Transverse colon (tissue), 4 donors: ENCODE measurements around the gene TRIP12. TPM values are rescaled to one million over a fixed set of nuclear protein-coding genes. Genes with fewer than 3 reads are reported as not detected.
"Not testable (repeated sequence)": the region's sequence is repeated elsewhere in the genome, so short reads cannot be mapped to it uniquely, and the experiment has no call there.

Experiments
- DNase-seq: peaks from one replicate; pipeline ENCODE4 v3.0.0-alpha.2; 2019
- H3K27ac ChIP-seq, 4 donors: fragments of 200-600 bp; sonication (generic); 2 replicates each; pipeline ENCODE4 v1.5.1; 2016 to 2018; ENCODE audit warnings: inconsistent platforms in 4 of 4
- H3K27me3 ChIP-seq: fragments of 200-600 bp; sonication (generic); 2 replicates; pipeline ENCODE4 v1.5.1; 2017; ENCODE audit warnings: inconsistent platforms
- H3K36me3 ChIP-seq, 4 donors: fragments of 200-600 bp; sonication (generic); 2 replicates each; pipeline ENCODE4 v1.5.1; 2017 to 2019; ENCODE audit warnings: inconsistent platforms in 4 of 4
- H3K4me1 ChIP-seq, 4 donors: fragments of 200-600 bp; sonication (generic); 2 replicates each; pipeline ENCODE4 v1.5.1; 2017 to 2020; ENCODE audit warnings: inconsistent platforms in 4 of 4
- H3K4me3 ChIP-seq, 4 donors: fragments of 200-600 bp; sonication (generic); 1 replicate in 1 of 4; 2 replicates in 3 of 4; pipeline versions ENCODE4 v1.5.1 to v1.6.1; 2017 to 2019; ENCODE audit warnings: inconsistent platforms in 4 of 4
- H3K9me3 ChIP-seq, 2 donors: fragments of 200-600 bp; sonication (generic); 2 replicates each; pipeline ENCODE4 v1.5.1; 2017 to 2019; ENCODE audit warnings: inconsistent platforms in 2 of 2
- CTCF ChIP-seq, 5 experiments: fragments of 200-600 bp in 3 of 5; fragments of 450-650 bp in 2 of 5; sonication (generic) in 3 of 5; IDR thresholded peaks; 1 replicate in 2 of 5; 2 replicates in 3 of 5; pipeline ENCODE4 v1.5.1; 2016 to 2017; ENCODE audit warnings: antibody characterized with exemption in 5 of 5, inconsistent platforms in 3 of 5, mild to moderate bottlenecking in 2 of 5, moderate library complexity in 1 of 5
- EP300 ChIP-seq: sonication (generic); formaldehyde crosslinking; IDR thresholded peaks from one replicate; pipeline ENCODE4 v1.6.1; 2017; ENCODE audit warnings: antibody characterized with exemption, low read depth
- POLR2A ChIP-seq: fragments of 450-650 bp; IDR thresholded peaks from one replicate; pipeline ENCODE4 v1.6.1; 2016; ENCODE audit warnings: antibody characterized with exemption, mild to moderate bottlenecking, moderate library complexity
- POLR2AphosphoS5 ChIP-seq, 3 donors: sonication (generic); formaldehyde crosslinking; IDR thresholded peaks; one replicate each; pipeline ENCODE4 v1.6.1; 2016; ENCODE audit warnings: antibody characterized with exemption in 3 of 3
- WGBS, 2 donors: methylation state at CpG; one replicate each; pipeline ENCODE4 v1.1.5; 2018; ENCODE audit warnings: low coverage in 1 of 2; 5-methylcytosine and 5-hydroxymethylcytosine counted together
- in situ Hi-C, 4 donors: fragments of 200-750 bp; cut with MboI; loops; one replicate each; pipeline versions ENCODE4 v1.15.0 to v1.15.1; 2017; ENCODE audit warnings: low sequenced_read_pairs in 3 of 4, low pct_ligation_motif_present in 1 of 4, low pct_unique_long_range_greater_than_20kb in 1 of 4
- intact Hi-C: fragments of 100-400 bp; cut with DNase I; formaldehyde crosslinking; loops from one replicate; pipeline ENCODE4 v1.15.1; 2023; ENCODE audit warnings: low total_unique reads
- total RNA-seq, 4 donors: library from RNA; depleted of rRNA; stranded (reverse); fragments of >200 nt; gene quantifications; one replicate each; pipeline ENCODE4 v1.1.0, GENCODE V29; 2016

Gene TRIP12
- total RNA-seq, 4 donors from 2014 or later: 143 to 238 (median 158) TPM

- no peaks in the 10 kb centered on the region for H3K9me3 ChIP-seq
- intact Hi-C loops (no loop called here), in situ Hi-C loops (no loop called here)
- H3K4me3 ChIP-seq: no peak overlapping the region
- WGBS, 2 donors: 96 to 97% methylated on average over 5 of the region's 5 CpGs
- TF ChIP-seq EP300 (no peak), POLR2AphosphoS5 (IDR thresholded peaks at IDR 0.05) (no peak), CTCF (IDR thresholded peaks at IDR 0.05) (no peak), POLR2A (no peak)
- no peak overlapping the region for H3K27ac ChIP-seq
- no peaks in the 10 kb centered on the region for H3K36me3 ChIP-seq
- no peaks in the 10 kb centered on the region for H3K4me1 ChIP-seq
- no peaks in the 10 kb centered on the region for H3K27me3 ChIP-seq
- DNase-seq: no peak
These were observed 9.4 kb upstream of the TRIP12 start for GRCh38 chr2:229931241-229931640.

- no peaks in the 10 kb centered on the region for H3K27me3 ChIP-seq
These were observed 8.8 kb upstream of the TRIP12 start for GRCh38 chr2:229930656-229931055.

GRCh38 chr2:229927817-229928321 lies 6.1 kb upstream of the TRIP12 start:
- 60 to 63% methylated on average over 2 of the region's 2 CpGs for WGBS, 2 donors
- Histone ChIP-seq H3K4me3 (no peak overlapping the region), H3K4me1 (peaks cover 4 to 14% (median 9%) of the 10 kb centered on the region in 4 donors), H3K27ac (no peak overlapping the region), H3K27me3 (no peaks in the 10 kb centered on the region), H3K36me3 (no peaks in the 10 kb centered on the region), H3K9me3 (no peaks in the 10 kb centered on the region)
- DNase-seq: no peak
- no peak for TF ChIP-seq POLR2A
- TF ChIP-seq CTCF (IDR thresholded peaks at IDR 0.05): no peak
- TF ChIP-seq EP300: no peak
- no peak for TF ChIP-seq POLR2AphosphoS5 (IDR thresholded peaks at IDR 0.05)
- intact Hi-C loops: no loop called here
- in situ Hi-C loops: no loop called here

More at GRCh38 chr2:229930656-229931055, 8.8 kb upstream of the TRIP12 start:
- intact Hi-C loops (no loop called here), in situ Hi-C loops (no loop called here)
- Histone ChIP-seq H3K36me3 (no peaks in the 10 kb centered on the region), H3K9me3 (no peaks in the 10 kb centered on the region), H3K27ac (no peak overlapping the region), H3K4me3 (no peak overlapping the region), H3K4me1 (no peaks in the 10 kb centered on the region)
- no peak for TF ChIP-seq POLR2AphosphoS5 (IDR thresholded peaks at IDR 0.05)
- no peak for TF ChIP-seq CTCF (IDR thresholded peaks at IDR 0.05)
- no peak for TF ChIP-seq POLR2A
- no peak for TF ChIP-seq EP300
- no peak for DNase-seq
- WGBS, 2 donors: 52 to 82% methylated on average over 3 to 7 of the region's 7 CpGs

- Histone ChIP-seq H3K4me3 (no peak overlapping the region), H3K4me1 (peaks cover 4 to 20% (median 14%) of the 10 kb centered on the region in 4 donors), H3K27me3 (no peaks in the 10 kb centered on the region), H3K27ac (no peak overlapping the region), H3K9me3 (no peaks in the 10 kb centered on the region), H3K36me3 (no peaks in the 10 kb centered on the region)
- no peak for TF ChIP-seq CTCF (IDR thresholded peaks at IDR 0.05)
- TF ChIP-seq POLR2A: no peak
- TF ChIP-seq POLR2AphosphoS5 (IDR thresholded peaks at IDR 0.05): no peak
- no peak for TF ChIP-seq EP300
- no peak for DNase-seq
- in situ Hi-C loops: no loop called here
- intact Hi-C loops: no loop called here
These were observed 3.4 kb upstream of the TRIP12 start for GRCh38 chr2:229925201-229925600.

GRCh38 chr2:229924541-229924940 lies 2.7 kb upstream of the TRIP12 start:
- DNase-seq, in situ Hi-C loops, H3K36me3 ChIP-seq, H3K4me3 ChIP-seq, H3K27me3 ChIP-seq, H3K9me3 ChIP-seq, H3K27ac ChIP-seq, intact Hi-C loops: not testable (repeated sequence)
- peaks cover 7 to 26% (median 21%) of the 10 kb centered on the region in 4 donors for H3K4me1 ChIP-seq
- WGBS, 2 donors: 94 to 95% methylated on average over 10 of the region's 10 CpGs
